Mesodermal cell (in vitro differentiated cells): ENCODE data around the gene RTCA.
"Not testable (repeated sequence)": the region's sequence is repeated elsewhere in the genome, so short reads cannot be mapped to it uniquely, and the experiment has no call there.

Experiments used
- H3K27ac ChIP-seq: 2 replicates; pipeline ENCODE4 v1.7.0; 2013; ENCODE audit warnings: mild to moderate bottlenecking, low read depth, low read length, moderate library complexity; ENCODE audit not compliant: severe bottlenecking
- H3K36me3 ChIP-seq: 2 replicates; pipeline ENCODE4 v1.7.1; 2013; ENCODE audit warnings: mild to moderate bottlenecking, low read length, moderate library complexity; ENCODE audit not compliant: control insufficient read depth, insufficient read depth
- H3K4me1 ChIP-seq: one replicate; pipeline ENCODE4 v1.7.1; 2013; ENCODE audit warnings: mild to moderate bottlenecking, low read length; ENCODE audit not compliant: insufficient read depth, control insufficient read depth, poor library complexity, severe bottlenecking
- H3K4me3 ChIP-seq: 2 replicates; pipeline ENCODE4 v1.7.0; 2013; ENCODE audit warnings: low read length, control low read depth, mild to moderate bottlenecking; ENCODE audit not compliant: insufficient read depth, poor library complexity, severe bottlenecking; ENCODE audit errors: extremely low read depth
- H3K9me3 ChIP-seq: 2 replicates; pipeline ENCODE4 v1.7.1; 2013; ENCODE audit warnings: mild to moderate bottlenecking, low read length, moderate library complexity; ENCODE audit not compliant: control insufficient read depth
- WGBS, 2 experiments: methylation state at CpG; one replicate each; pipeline ENCODE4 v1.1.5; 2013; ENCODE audit warnings: missing lambda C conversion rate in 2 of 2; ENCODE audit not compliant: insufficient coverage in 2 of 2; 5-methylcytosine and 5-hydroxymethylcytosine counted together

Gene RTCA

DNA sequence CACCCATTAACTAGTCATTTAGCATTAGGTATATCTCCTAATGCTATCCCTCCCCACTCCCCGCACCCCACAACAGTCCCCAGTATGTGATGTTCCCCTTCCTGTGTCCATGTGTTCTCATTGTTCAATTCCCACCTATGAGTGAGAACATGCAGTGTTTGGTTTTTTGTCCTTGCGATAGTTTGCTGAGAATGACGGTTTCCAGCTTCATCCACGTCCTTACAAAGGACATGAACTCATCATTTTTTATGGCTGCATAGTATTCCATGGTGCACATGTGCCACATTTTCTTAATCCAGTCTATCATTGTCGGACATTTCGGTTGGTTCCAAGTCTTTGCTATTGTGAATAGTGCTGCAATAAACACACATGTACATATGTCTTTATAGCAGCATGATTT lies 7.6 kb upstream of the RTCA start:
- H3K36me3 ChIP-seq, H3K4me1 ChIP-seq, H3K9me3 ChIP-seq, H3K4me3 ChIP-seq, H3K27ac ChIP-seq: not testable (repeated sequence)
- WGBS, 2 experiments: no CpG with 5 or more reads among the region's 6 CpGs

DNA sequence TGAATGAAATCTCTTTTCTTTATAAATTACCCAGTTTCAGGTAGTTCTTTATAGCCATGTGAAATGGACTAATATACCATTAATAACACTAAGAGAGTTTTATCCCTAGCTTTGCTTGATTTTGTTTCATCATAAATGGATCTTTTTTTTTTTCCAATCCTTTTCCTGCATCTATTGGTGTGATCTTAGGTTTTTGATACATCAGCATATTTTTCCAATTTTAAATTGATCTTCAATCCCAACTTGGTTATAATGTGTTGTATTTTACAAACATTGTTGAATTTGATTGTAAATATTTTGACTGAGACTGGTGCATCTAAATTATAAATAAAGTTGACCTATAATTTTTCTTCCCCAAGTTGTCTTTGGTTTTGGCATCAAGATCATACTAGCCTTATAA lies 4.3 kb upstream of the RTCA start:
- H3K4me3 ChIP-seq: no peak overlapping the region
- no peak overlapping the region for H3K27ac ChIP-seq
- peaks cover 5% of the 10 kb centered on the region for H3K36me3 ChIP-seq
- peaks cover 7% of the 10 kb centered on the region for H3K9me3 ChIP-seq
- no peaks in the 10 kb centered on the region for H3K4me1 ChIP-seq

DNA sequence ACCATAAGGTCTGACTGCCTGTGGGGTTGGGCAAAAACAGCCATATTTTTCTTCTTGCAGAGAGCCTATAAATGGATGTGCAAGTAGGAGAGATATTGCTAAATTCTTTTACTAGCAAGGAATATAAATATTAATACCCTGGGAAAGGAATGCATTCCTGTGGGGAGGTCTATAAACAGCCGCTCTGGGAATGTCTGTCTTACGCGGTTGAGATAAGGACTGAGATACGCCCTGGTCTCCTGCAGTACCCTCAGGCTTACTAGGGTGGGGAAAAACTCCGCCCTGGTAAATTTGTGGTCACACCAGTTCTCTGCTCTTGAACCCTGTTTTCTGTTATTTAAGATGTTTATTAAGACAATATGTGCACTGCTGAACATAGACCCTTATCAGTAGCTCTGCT lies 1.9 kb upstream of the RTCA start:
- H3K27ac ChIP-seq, H3K4me1 ChIP-seq, H3K9me3 ChIP-seq, H3K4me3 ChIP-seq: not testable (repeated sequence)
- 100% methylated on average over 3 of the region's 5 CpGs for WGBS, 2 experiments
- H3K36me3 ChIP-seq: peaks cover 24% of the 10 kb centered on the region

DNA sequence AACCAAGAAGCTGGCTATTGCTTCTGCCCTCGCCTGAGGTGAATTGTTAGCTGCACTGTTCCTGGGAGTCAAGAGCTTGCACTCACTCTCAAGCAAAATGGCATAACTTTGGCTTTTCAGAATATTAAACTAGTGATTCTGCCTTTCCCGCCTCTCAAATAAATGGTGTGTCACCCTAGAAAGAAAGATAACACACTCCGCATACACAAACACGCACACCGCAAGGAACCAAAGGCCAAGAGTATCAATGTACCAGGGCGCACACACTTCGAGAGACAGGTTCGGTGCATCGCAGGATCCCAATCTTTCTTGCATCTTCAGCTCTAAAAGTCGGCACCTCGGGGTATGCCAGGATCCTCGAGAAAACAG lies 470 bp upstream of the RTCA start:
- H3K4me1 ChIP-seq: no peaks in the 10 kb centered on the region
- peaks cover 7% of the 10 kb centered on the region for H3K9me3 ChIP-seq
- peak overlapping the region; percentile 99 for H3K4me3 ChIP-seq
- H3K36me3 ChIP-seq: peaks cover 33% of the 10 kb centered on the region
- peak overlapping the region; percentile 10 for H3K27ac ChIP-seq
- 25 to 36% methylated on average over 9 to 12 of the region's 12 CpGs for WGBS, 2 experiments

DNA sequence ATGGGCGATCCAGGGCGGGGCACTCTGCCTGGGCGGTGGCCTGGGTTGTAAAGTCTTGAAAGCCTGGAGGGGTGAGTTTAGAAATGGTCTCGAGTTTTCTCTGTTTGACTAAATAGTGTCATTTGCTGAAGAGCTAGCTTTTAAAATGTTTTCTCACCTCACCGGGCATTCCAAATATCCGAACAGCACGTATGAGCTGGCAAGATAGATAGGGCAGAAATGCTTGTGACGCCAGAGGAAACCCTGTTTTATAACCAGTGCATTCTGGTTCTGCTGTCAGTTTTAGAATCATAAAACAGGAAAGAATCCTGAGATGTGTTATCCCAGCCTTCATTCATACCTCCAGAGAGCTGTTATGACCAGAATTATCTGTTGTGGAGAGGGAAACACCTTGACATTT lies 725 bp downstream of the RTCA start:
- Histone ChIP-seq H3K36me3 (peaks cover 43% of the 10 kb centered on the region), H3K4me3 (peak overlapping the region; percentile 99), H3K9me3 (peaks cover 4% of the 10 kb centered on the region), H3K27ac (peak overlapping the region; percentile 39), H3K4me1 (no peaks in the 10 kb centered on the region)
- 0 to 7% methylated on average over 3 to 5 of the region's 8 CpGs for WGBS, 2 experiments

DNA sequence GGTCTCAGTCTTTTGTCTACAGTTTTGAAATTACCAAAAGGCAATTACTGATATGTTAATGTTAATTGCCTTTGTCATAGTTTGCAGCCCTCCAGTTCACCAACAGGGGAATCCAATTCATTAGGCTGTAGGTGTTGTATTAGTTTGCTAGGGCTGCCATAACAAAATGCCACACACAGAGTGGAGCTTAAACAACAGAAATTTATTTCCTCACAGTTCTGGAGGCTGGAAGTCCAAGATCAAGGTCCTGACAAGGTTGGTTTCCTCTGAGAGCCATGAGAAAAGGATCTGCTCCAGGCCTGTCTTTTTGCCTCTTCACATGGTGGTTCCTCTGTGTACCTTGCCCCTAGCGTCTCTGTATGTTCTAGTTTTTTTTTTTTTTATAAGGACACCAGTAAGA lies 1.3 kb downstream of the RTCA start:
- Histone ChIP-seq H3K4me1 (no peaks in the 10 kb centered on the region), H3K36me3 (peaks cover 49% of the 10 kb centered on the region), H3K4me3 (peak overlapping the region; percentile 99), H3K27ac (no peak overlapping the region), H3K9me3 (peaks cover 4% of the 10 kb centered on the region)
- WGBS, 2 experiments: 80% methylated on average over 1 of the region's 1 CpG; no CpG with 5 or more reads in 1 of the 2 experiments

DNA sequence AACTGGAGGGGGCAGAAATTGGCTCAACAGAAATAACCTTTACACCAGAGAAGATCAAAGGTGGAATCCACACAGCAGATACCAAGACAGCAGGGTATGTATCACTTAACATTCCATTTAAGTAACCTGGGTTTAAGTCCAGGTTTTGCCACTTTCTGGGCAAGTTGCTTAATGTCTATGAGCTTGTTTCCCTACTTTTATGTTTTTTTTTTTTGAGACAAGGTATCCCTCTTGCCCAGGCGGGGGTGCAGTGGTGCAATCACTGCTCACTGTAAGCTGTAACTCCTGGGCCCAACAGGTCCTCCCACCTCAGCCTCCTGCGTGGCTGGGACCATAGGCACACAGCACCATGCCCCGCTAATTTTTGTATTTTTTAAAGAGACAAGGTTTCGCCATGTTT lies 2.2 kb downstream of the RTCA start:
- Histone ChIP-seq H3K9me3 (peaks cover 3% of the 10 kb centered on the region), H3K36me3 (peaks cover 51% of the 10 kb centered on the region), H3K4me1 (no peaks in the 10 kb centered on the region), H3K4me3 (no peak overlapping the region), H3K27ac (no peak overlapping the region)
- 97 to 100% methylated on average over 3 to 4 of the region's 4 CpGs for WGBS, 2 experiments

DNA sequence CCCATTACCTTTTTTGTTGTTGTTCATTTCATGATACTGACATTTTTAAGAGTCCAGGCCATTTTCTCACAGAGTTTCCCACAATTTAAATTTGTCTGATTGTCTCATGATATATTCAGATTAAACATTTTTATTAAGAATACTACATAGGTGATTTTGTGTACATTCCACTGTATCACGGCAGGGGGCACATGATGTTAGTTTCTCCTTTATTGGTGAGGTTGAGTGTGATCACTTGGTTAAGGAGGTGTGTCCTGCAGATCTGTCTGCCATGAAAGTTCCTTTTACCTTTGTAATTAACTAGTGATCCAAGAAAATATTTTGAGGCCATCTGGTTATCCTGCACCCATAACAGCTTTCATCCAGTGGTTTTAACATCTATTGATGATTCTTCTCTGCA lies 11.8 kb downstream of the RTCA start:
- Histone ChIP-seq H3K9me3 (no peaks in the 10 kb centered on the region), H3K36me3 (peaks cover 96% of the 10 kb centered on the region), H3K4me1 (no peaks in the 10 kb centered on the region), H3K27ac (no peak overlapping the region), H3K4me3 (no peak overlapping the region)
- WGBS, 2 experiments: 100% methylated on average over 1 of the region's 1 CpG; no CpG with 5 or more reads in 1 of the 2 experiments

DNA sequence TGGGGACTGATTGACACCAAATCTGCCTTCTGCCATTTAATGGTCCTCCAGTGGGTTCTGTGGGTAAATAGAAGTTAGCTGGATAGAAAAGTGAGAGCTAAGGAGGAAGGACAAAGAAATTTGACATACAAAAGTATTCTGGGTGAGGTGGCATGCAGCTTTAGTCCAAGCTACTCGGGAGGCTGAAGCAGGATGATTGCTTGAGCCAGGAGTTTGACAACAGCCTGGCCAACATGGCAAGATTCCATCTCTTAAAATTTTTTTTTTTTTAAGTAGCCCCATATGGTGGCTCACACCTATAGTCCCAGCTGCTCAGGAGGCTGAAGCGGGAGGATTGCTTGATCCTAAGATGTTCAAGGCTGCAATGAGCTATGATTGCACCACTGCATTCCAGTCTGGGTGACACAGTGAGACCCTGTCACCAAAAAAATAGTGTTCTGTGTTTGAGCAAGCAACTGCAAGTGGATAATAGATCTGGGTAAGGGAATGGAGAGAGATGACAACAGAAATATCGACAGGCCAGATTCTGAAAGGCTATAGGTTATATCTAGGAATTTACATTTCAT lies 13.4 kb downstream of the RTCA start:
- Histone ChIP-seq H3K4me3 (no peak overlapping the region), H3K36me3 (peaks cover 95% of the 10 kb centered on the region), H3K9me3 (no peaks in the 10 kb centered on the region), H3K4me1 (no peaks in the 10 kb centered on the region), H3K27ac (no peak overlapping the region)
- WGBS, 2 experiments: 95 to 100% methylated on average over 2 of the region's 3 CpGs

DNA sequence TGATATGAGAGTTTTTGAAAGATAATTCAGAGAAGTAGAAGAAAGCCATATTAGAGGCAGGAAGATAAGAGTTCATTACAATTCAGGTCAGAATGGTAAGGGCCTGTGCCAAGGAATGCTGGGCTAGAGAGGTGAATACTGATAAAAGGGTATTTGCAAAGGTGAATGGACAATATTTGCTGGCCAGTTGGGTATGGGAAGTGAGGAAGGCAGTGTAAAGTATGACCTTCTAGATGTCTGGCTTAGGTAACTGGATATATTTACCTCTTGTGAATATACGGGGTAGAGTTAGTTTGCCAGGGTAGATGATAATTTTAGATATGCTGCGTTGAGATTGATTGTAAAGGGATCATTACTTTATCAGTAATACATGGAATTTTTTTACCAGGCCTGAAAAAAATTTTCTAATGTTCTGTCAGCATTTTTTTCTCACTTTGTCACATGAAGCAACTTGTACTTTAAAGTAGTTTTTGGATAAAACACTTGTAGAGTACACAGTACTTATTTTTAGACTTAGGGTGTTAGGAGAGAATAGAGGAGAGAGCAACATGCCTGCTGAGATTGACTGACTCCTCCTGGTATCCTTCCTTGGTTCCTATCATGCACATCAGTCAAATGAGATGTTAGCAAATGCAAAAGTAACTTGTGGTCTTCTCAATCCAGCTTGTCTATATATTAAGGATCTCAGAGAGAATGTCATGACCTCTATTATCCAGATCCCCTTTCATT lies 14.1 kb downstream of the RTCA start:
- WGBS, 2 experiments: no CpG with 5 or more reads among the region's 2 CpGs
- H3K4me1 ChIP-seq: no peaks in the 10 kb centered on the region
- H3K9me3 ChIP-seq: no peaks in the 10 kb centered on the region
- no peak overlapping the region for H3K4me3 ChIP-seq
- H3K27ac ChIP-seq: no peak overlapping the region
- H3K36me3 ChIP-seq: peaks cover 95% of the 10 kb centered on the region

DNA sequence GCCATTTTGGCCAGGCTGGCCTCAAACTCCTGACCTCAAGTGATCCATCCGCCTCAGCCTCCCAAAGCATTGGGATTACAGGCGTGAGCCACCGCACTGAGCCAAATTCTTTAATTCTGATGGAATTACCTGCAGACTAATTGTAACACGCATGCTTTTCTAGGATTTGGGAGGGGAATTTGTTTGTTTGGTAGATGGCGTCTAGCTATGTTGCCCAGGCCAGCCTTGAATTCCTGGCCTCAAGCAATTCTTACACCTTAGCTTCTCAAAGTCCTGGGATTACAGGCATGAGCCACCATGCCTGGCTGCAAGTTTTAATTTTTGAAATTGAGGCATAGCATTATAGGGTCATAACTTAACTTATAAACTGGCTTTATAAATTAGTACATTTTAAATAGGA lies 18.6 kb downstream of the RTCA start:
- no peak overlapping the region for H3K27ac ChIP-seq
- H3K4me1 ChIP-seq: peaks cover 3% of the 10 kb centered on the region
- H3K9me3 ChIP-seq: no peaks in the 10 kb centered on the region
- no peak overlapping the region for H3K4me3 ChIP-seq
- 95 to 100% methylated on average over 3 to 4 of the region's 5 CpGs for WGBS, 2 experiments
- H3K36me3 ChIP-seq: peaks cover 82% of the 10 kb centered on the region
